A673 (cell line): Measurements from ENCODE around the gene GGTA1. TPM values are rescaled to one million over a fixed set of nuclear protein-coding genes. Genes with fewer than 3 reads are reported as not detected.

ENCODE experiments used
- BruUV-seq: library from RNA; stranded (reverse); fragments of 400-500 nt; replicated peaks from 2 replicates; lab custom pipeline; 2021; lab: Mats Ljungman, UMichigan
- CTCF ChIA-PET: fragments of 300-600 bp; sonication (Branson Sonifier 250); formaldehyde crosslinking; loops from one replicate; lab custom pipeline; 2022; ENCODE audit warnings: antibody characterized with exemption; lab: Charles Lee
- POLR2A ChIA-PET: fragments of 300-600 bp; sonication (Branson Sonifier 250); formaldehyde crosslinking; loops from one replicate; lab custom pipeline; 2022; ENCODE audit warnings: antibody characterized with exemption; ENCODE audit not compliant: low non-redundant PET; lab: Charles Lee
- DNase-seq: peaks from one replicate; pipeline ENCODE4 v3.0.0-alpha.2; 2015; ENCODE audit warnings: low spot score
- H3K27ac ChIP-seq: fragments of 200-600 bp; sonication (generic); 2 replicates; pipeline ENCODE4 v1.5.1; 2016; ENCODE audit warnings: mixed run types, low read depth, mild to moderate bottlenecking, mixed read lengths, antibody characterized with exemption, low read length; ENCODE audit not compliant: poor library complexity, severe bottlenecking
- H3K27me3 ChIP-seq: fragments of 200-600 bp; sonication (generic); replicated peaks from 2 replicates; pipeline ENCODE4 v1.6.1; 2017; ENCODE audit warnings: mixed run types, low read depth, mild to moderate bottlenecking, mixed read lengths, antibody characterized with exemption, low read length; ENCODE audit not compliant: insufficient read depth, poor library complexity
- H3K36me3 ChIP-seq: fragments of 200-600 bp; sonication (generic); 2 replicates; pipeline ENCODE4 v1.6.1; 2016; ENCODE audit warnings: mixed run types, mild to moderate bottlenecking, mixed read lengths, antibody characterized with exemption, low read length; ENCODE audit not compliant: insufficient read depth, poor library complexity, severe bottlenecking
- H3K4me1 ChIP-seq: fragments of 200-600 bp; sonication (generic); 2 replicates; pipeline ENCODE4 v1.6.1; 2017; ENCODE audit warnings: mixed run types, mild to moderate bottlenecking, mixed read lengths, antibody characterized with exemption, low read length; ENCODE audit not compliant: insufficient read depth, poor library complexity, severe bottlenecking
- H3K4me3 ChIP-seq: fragments of 200-600 bp; sonication (generic); 2 replicates; pipeline ENCODE4 v1.5.1; 2016; ENCODE audit warnings: low read depth, mixed run types, mild to moderate bottlenecking, mixed read lengths, low read length; ENCODE audit not compliant: poor library complexity, severe bottlenecking
- H3K9me3 ChIP-seq: fragments of 200-600 bp; sonication (generic); 2 replicates; pipeline ENCODE4 v1.6.1; 2016; ENCODE audit warnings: mixed run types, low read depth, mild to moderate bottlenecking, mixed read lengths, antibody characterized with exemption, low read length; ENCODE audit not compliant: poor library complexity, severe bottlenecking
- CTCF ChIP-seq: fragments of 300-800, 200-600 bp; sonication (generic); conservative IDR thresholded peaks from 2 replicates; pipeline ENCODE4 v1.5.1; 2017; ENCODE audit warnings: low read depth, mild to moderate bottlenecking, antibody characterized with exemption, low read length, moderate library complexity, mixed read lengths
- EZH2 ChIP-seq: fragments of 200-600 bp; sonication (generic); IDR thresholded peaks from 2 replicates; pipeline ENCODE4 v1.6.1; 2017; ENCODE audit warnings: borderline replicate concordance, low read depth, mild to moderate bottlenecking, mixed read lengths, antibody characterized with exemption, low read length; ENCODE audit not compliant: poor library complexity, severe bottlenecking
- intact Hi-C: fragments of 100-400 bp; cut with micrococcal nuclease; formaldehyde crosslinking; loops from one replicate; pipeline ENCODE4 v1.10.0; 2022; ENCODE audit not compliant: unreplicated experiment
- total RNA-seq: library from RNA; stranded (reverse); gene quantifications from 2 replicates; pipeline ENCODE4 v1.2.3, GENCODE V29; 2021

GGTA1 gene
- total RNA-seq, 1 experiment from 2014 or later: not detected

GRCh38 chr9:121491111-121491510 lies 8.5 kb downstream of the GGTA1 start:
- Histone ChIP-seq H3K9me3 (no peaks in the 10 kb centered on the region), H3K4me3 (no peak overlapping the region), H3K36me3 (no peaks in the 10 kb centered on the region), H3K4me1 (no peaks in the 10 kb centered on the region), H3K27me3 (no peaks in the 10 kb centered on the region), H3K27ac (no peak overlapping the region)
- TF ChIP-seq EZH2 (no peak), CTCF (no peak)
- intact Hi-C loops: no loop called here
- CTCF ChIA-PET: no interaction called here
- BruUV-seq: no TSS peak
- no peak for DNase-seq
- POLR2A ChIA-PET: no interaction called here

GRCh38 chr9:121489344-121489743 lies 10.3 kb downstream of the GGTA1 start:
- Histone ChIP-seq H3K27ac (no peak overlapping the region), H3K4me1 (no peaks in the 10 kb centered on the region), H3K36me3 (no peaks in the 10 kb centered on the region), H3K27me3 (no peaks in the 10 kb centered on the region), H3K4me3 (no peak overlapping the region), H3K9me3 (no peaks in the 10 kb centered on the region)
- ChIA-PET CTCF (no interaction called here), POLR2A (no interaction called here)
- intact Hi-C loops: no loop called here
- TF ChIP-seq EZH2 (no peak), CTCF (no peak)
- no peak for DNase-seq
- no TSS peak for BruUV-seq

GRCh38 chr9:121486043-121486442 lies 13.6 kb downstream of the GGTA1 start:
- Histone ChIP-seq H3K4me1 (no peaks in the 10 kb centered on the region), H3K9me3 (no peaks in the 10 kb centered on the region), H3K4me3 (no peak overlapping the region), H3K27me3 (no peaks in the 10 kb centered on the region), H3K36me3 (no peaks in the 10 kb centered on the region), H3K27ac (no peak overlapping the region)
- ChIA-PET CTCF (no interaction called here), POLR2A (no interaction called here)
- BruUV-seq: no TSS peak
- intact Hi-C loops: no loop called here
- TF ChIP-seq CTCF (no peak), EZH2 (no peak)
- no peak for DNase-seq
